K562 (cell line): ENCODE measurements around the gene DHPS. TPM values are rescaled to one million over a fixed set of nuclear protein-coding genes. Genes with fewer than 3 reads are reported as not detected.

Experiments used
- ATAC-seq: fragments of 200-7000 bp; cut with Tn5 transposase; 3 replicates; pipeline ENCODE4 v1.9.1; 2020; ENCODE audit warnings: moderate library complexity
- BruUV-seq: library from RNA; stranded (reverse); fragments of 400-500 nt; replicated peaks from 2 replicates; lab custom pipeline; 2021; lab: Mats Ljungman, UMichigan
- CTCF ChIA-PET: fragments of 300-600 bp; formaldehyde crosslinking; extraction: SDS; loops from one replicate; lab custom pipeline; 2021; ENCODE audit warnings: low intra/inter-chr PET ratio; lab: Yijun Ruan, JAX
- POLR2A ChIA-PET: fragments of 300-600, 350-650 bp; sonication (Branson Sonifier 250); formaldehyde crosslinking; extraction: SDS; loops from one replicate; lab custom pipeline; 2021; ENCODE audit warnings: antibody characterized with exemption, inconsistent platforms; lab: Yijun Ruan, JAX
- DNase-seq, 4 experiments: peaks; one replicate each; pipeline versions ENCODE4 v3.0.0 to v3.0.0-alpha.2; 2011 to 2018; ENCODE audit warnings: low spot score in 3 of 4, mixed read lengths in 3 of 4; ENCODE audit errors: extremely low read depth in 1 of 4
- FAIRE-seq: peaks from 2 replicates; lab custom pipeline; 2011; peaks lifted over from hg19 to GRCh38; lab: Jason Lieb, UNC
- H2AFZ ChIP-seq: 2 replicates; pipeline ENCODE4 v1.6.0; 2011; ENCODE audit warnings: low read depth, low read length, control low read depth, inconsistent platforms
- H3K27ac ChIP-seq: fragments of 200-600 bp; 3 replicates; pipeline ENCODE4 v1.8.0; 2011; ENCODE audit warnings: low read depth, mild to moderate bottlenecking, control low read depth, inconsistent platforms, low read length, moderate library complexity, mixed read lengths; ENCODE audit errors: extremely low read depth
- H3K27me3 ChIP-seq, 2 experiments: fragments of 300-600 bp in 1 of 2; 2 replicates in 1 of 2; 3 replicates in 1 of 2; pipeline versions ENCODE4 v1.6.0 to v1.8.0; 2011; ENCODE audit warnings: inconsistent platforms in 2 of 2, low read length in 2 of 2, mild to moderate bottlenecking in 1 of 2, mixed read lengths in 1 of 2, moderate library complexity in 1 of 2; ENCODE audit not compliant: control insufficient read depth in 2 of 2, insufficient read depth in 2 of 2
- H3K36me3 ChIP-seq: fragments of 300-600 bp; 3 replicates; pipeline ENCODE4 v1.8.0; 2011; ENCODE audit warnings: mild to moderate bottlenecking, low read length, inconsistent platforms; ENCODE audit not compliant: control insufficient read depth, insufficient read depth
- H3K4me1 ChIP-seq, 2 experiments: fragments of 200-600 bp in 1 of 2; replicated peaks in 1 of 2; 2 replicates in 1 of 2; 3 replicates in 1 of 2; pipeline versions ENCODE4 v1.5.1 to v1.8.0; 2011; ENCODE audit warnings: inconsistent platforms in 2 of 2, low read length in 2 of 2, mild to moderate bottlenecking in 1 of 2, mixed read lengths in 1 of 2, moderate library complexity in 1 of 2; ENCODE audit not compliant: control insufficient read depth in 2 of 2, insufficient read depth in 2 of 2
- H3K4me2 ChIP-seq: 2 replicates; pipeline ENCODE4 v1.6.1; 2011; ENCODE audit warnings: low read length, control low read depth, inconsistent platforms, mixed read lengths; ENCODE audit not compliant: insufficient read depth
- H3K4me3 ChIP-seq: fragments of 200-600 bp; sonication (generic), shearing (Covaris generic); 2 replicates; pipeline ENCODE4 v1.5.1; 2016; ENCODE audit warnings: control low read depth, inconsistent platforms
- H3K79me2 ChIP-seq: fragments of 200-600 bp; 3 replicates; pipeline ENCODE4 v1.8.0; 2011; ENCODE audit warnings: low read length, inconsistent platforms; ENCODE audit not compliant: control insufficient read depth, insufficient read depth
- H3K9ac ChIP-seq, 2 experiments: 2 replicates each; pipeline versions ENCODE4 v1.6.0 to v1.6.1; 2011; ENCODE audit warnings: low read depth in 2 of 2, low read length in 2 of 2, control low read depth in 1 of 2, inconsistent platforms in 1 of 2, mild to moderate bottlenecking in 1 of 2, mixed read lengths in 1 of 2; ENCODE audit not compliant: insufficient read depth in 1 of 2
- H3K9me1 ChIP-seq: one replicate; pipeline ENCODE4 v1.6.0; 2011; ENCODE audit warnings: inconsistent platforms, mild to moderate bottlenecking, low read length, moderate library complexity; ENCODE audit not compliant: control insufficient read depth, insufficient read depth
- H3K9me3 ChIP-seq: replicated peaks from 2 replicates; pipeline ENCODE4 v1.5.1; 2011; ENCODE audit warnings: low read depth, low read length, inconsistent platforms; ENCODE audit not compliant: control insufficient read depth, insufficient read depth
- H4K20me1 ChIP-seq: replicated peaks from 2 replicates; pipeline ENCODE4 v1.6.1; 2011; ENCODE audit warnings: low read length, inconsistent platforms, mixed read lengths; ENCODE audit not compliant: control insufficient read depth, insufficient read depth
- NR2C2 ChIP-seq, 2 experiments: fragments of 200-800 bp in 1 of 2; sonication (Bioruptor generic) in 1 of 2; sonication (generic) in 1 of 2; formaldehyde crosslinking in 1 of 2; IDR thresholded peaks; 2 replicates each; pipeline versions ENCODE4 v1.6.1 to v1.8.0; 2016 to 2022; ENCODE audit warnings: mild to moderate bottlenecking in 1 of 2, missing compliant biosample characterization in 1 of 2, missing genetic modification characterization in 1 of 2, missing genetic modification reagents in 1 of 2
- ZBTB33 ChIP-seq: sonication (generic); formaldehyde crosslinking; IDR thresholded peaks from 2 replicates; pipeline ENCODE4 v1.8.1; 2023; ENCODE audit warnings: mild to moderate bottlenecking, missing genetic modification reagents
- WGBS: fragments of 100-300 bp; shearing (Covaris generic); methylation state at CpG from one replicate; pipeline ENCODE4 v1.1.6; 2016; ENCODE audit warnings: low coverage, mixed read lengths; ENCODE audit not compliant: insufficient coverage; ENCODE audit errors: missing lambda C conversion rate; 5-methylcytosine and 5-hydroxymethylcytosine counted together
- in situ Hi-C: fragments of 300-500 bp; cut with MboI; formaldehyde crosslinking; loops from 4 replicates; pipeline ENCODE4 v1.15.0; 2018; ENCODE audit warnings: inconsistent platforms, mixed read lengths
- intact Hi-C: fragments of 100-400 bp; cut with micrococcal nuclease; formaldehyde crosslinking; loops from 2 replicates; pipeline ENCODE4 v1.14.2; 2022
- polyA plus RNA-seq, 8 experiments: library from polyadenylated mRNA; depleted of rRNA in 4 of 8; stranded (reverse) in 5 of 8; unstranded in 3 of 8; fragments of >200 nt; fragmentation: Nextera tagmentation in 2 of 8; fragmentation: Illumina TruSeq in 1 of 8; extraction: Ambion mirVana in 2 of 8; extraction: Trizol in 1 of 8; gene quantifications; 2 replicates each; pipeline versions ENCODE4 v1.2.1 to v1.2.3, GENCODE V29; 2011 to 2014; ENCODE audit warnings: inconsistent platforms in 1 of 8, missing spikeins in 1 of 8
- total RNA-seq, 7 experiments: library from RNA; depleted of rRNA in 6 of 7; stranded (reverse); fragments of >200 nt in 6 of 7; fragmentation: Illumina TruSeq in 2 of 7; extraction: Trizol in 2 of 7; gene quantifications; 2 replicates each; pipeline versions ENCODE4 v1.2.1 to v1.2.3, GENCODE V29; 2011 to 2021; ENCODE audit warnings: low replicate concordance in 1 of 7

Gene DHPS
- total and polyA plus RNA-seq, 9 of the 15 experiments (the other 6 are each of a cell fraction or from before 2014, with no cell fraction given) = 47.1 to 110 (median 79.9) TPM

- Histone ChIP-seq H3K27me3 (no peaks in the 10 kb centered on the region), H3K9me1 (no peaks in the 10 kb centered on the region), H4K20me1 (no peaks in the 10 kb centered on the region), H3K4me2 (no peak overlapping the region), H3K36me3 (peaks cover 46% of the 10 kb centered on the region; the same call in 2 of the 3 replicates), H3K9ac (0 out of 4 replicates have a peak overlapping the region, but pooled peaks of 1 of the 2 experiments have one; percentile 20), H3K79me2 (no peaks in the 10 kb centered on the region), H3K9me3 (no peaks in the 10 kb centered on the region), H3K4me3 (no peak overlapping the region), H3K27ac (no peak overlapping the region), H3K4me1 (peaks cover 0 to 36% of the 10 kb centered on the region in 2 experiments; a peak in 2 of 5 replicates), H2AFZ (no peak overlapping the region)
- FAIRE-seq (no peak), DNase-seq (no peak), ATAC-seq (no peak)
- intact Hi-C loops (no loop called here), in situ Hi-C loops (no loop called here)
- no peak for TF ChIP-seq NR2C2 (CRISPR knock-in tag; IDR thresholded peaks at IDR 0.05)
- TF ChIP-seq NR2C2 (tag; IDR thresholded peaks at IDR 0.05) = no peak
- 0 out of 2 replicates have a peak, but pooled peaks have one; percentile 32 for TF ChIP-seq ZBTB33 (CRISPR knock-in tag)
- ChIA-PET POLR2A (interaction anchor here (1.1 kb wide), 1 partner anchor 24 kb away, joined by 5 read pairs; no protein-coding TSS in a partner anchor), CTCF (no interaction called here)
- BruUV-seq = no TSS peak
- 85% methylated on average over 21 of the region's 26 CpGs for WGBS
These were observed 8.0 kb upstream of the DHPS start for GRCh38 chr19:12689581-12690216.
